Breast epithelium (tissue), 3 donors: ENCODE results near the gene PTPRN2.

ENCODE experiments used
- CTCF ChIP-seq, 3 donors: fragments of 450-650 bp; IDR thresholded peaks; one replicate each; pipeline ENCODE4 v1.5.1; 2016 to 2017; ENCODE audit warnings: antibody characterized with exemption in 3 of 3, mild to moderate bottlenecking in 3 of 3, moderate library complexity in 3 of 3
- POLR2A ChIP-seq: fragments of 450-650 bp; IDR thresholded peaks from one replicate; pipeline ENCODE4 v1.6.1; 2016; ENCODE audit warnings: antibody characterized with exemption, mild to moderate bottlenecking, moderate library complexity
- POLR2AphosphoS5 ChIP-seq, 3 donors: sonication (generic); formaldehyde crosslinking; IDR thresholded peaks; one replicate each; pipeline ENCODE4 v1.6.1; 2017; ENCODE audit warnings: antibody characterized with exemption in 3 of 3

- TF ChIP-seq CTCF (IDR thresholded peaks at IDR 0.05) (no peak), POLR2A (no peak), POLR2AphosphoS5 (IDR thresholded peaks at IDR 0.05) (no peak)
These were observed 971.8 kb downstream of the PTPRN2 start for GRCh38 chr7:157615852-157616251.
